Muscle of leg (tissue), 11 donors: ENCODE measurements around the gene MYH9. TPM values are rescaled to one million over a fixed set of nuclear protein-coding genes. Genes with fewer than 3 reads are reported as not detected.

Experiments used
- DNase-seq: peaks from one replicate; pipeline ENCODE4 v3.0.0; 2013
- H3K27ac ChIP-seq: one replicate; pipeline ENCODE4 v1.5.1; 2013; ENCODE audit warnings: mild to moderate bottlenecking, low read length, control low read depth
- H3K27me3 ChIP-seq: one replicate; pipeline ENCODE4 v1.6.1; 2013; ENCODE audit warnings: low read length; ENCODE audit not compliant: control insufficient read depth, insufficient read depth
- H3K36me3 ChIP-seq: one replicate; pipeline ENCODE4 v1.6.1; 2013; ENCODE audit warnings: low read length; ENCODE audit not compliant: control insufficient read depth, insufficient read depth
- H3K4me1 ChIP-seq: one replicate; pipeline ENCODE4 v1.6.1; 2013; ENCODE audit warnings: low read length; ENCODE audit not compliant: control insufficient read depth, insufficient read depth
- H3K4me3 ChIP-seq: one replicate; pipeline ENCODE4 v1.5.1; 2013; ENCODE audit warnings: low read length, control low read depth
- H3K9me3 ChIP-seq: replicated peaks from 2 replicates; pipeline ENCODE4 v1.6.1; 2013; ENCODE audit warnings: low read depth, low read length; ENCODE audit not compliant: control insufficient read depth
- WGBS: methylation state at CpG from one replicate; pipeline ENCODE4 v1.1.5; 2013; ENCODE audit warnings: missing lambda C conversion rate; ENCODE audit not compliant: insufficient coverage; 5-methylcytosine and 5-hydroxymethylcytosine counted together
- polyA plus RNA-seq, 8 donors: library from polyadenylated mRNA; unstranded; fragments of 120-200 nt; gene quantifications; one replicate each; pipeline versions ENCODE4 v1.2.1 to v1.2.3, GENCODE V29; 2013; ENCODE audit warnings: inconsistent platforms in 1 of 8, low replicate concordance in 1 of 8; ENCODE audit not compliant: insufficient read length in 8 of 8, insufficient read depth in 1 of 8
- total RNA-seq: library from RNA; stranded (reverse); fragments of 120-200 nt; gene quantifications from one replicate; pipeline ENCODE4 v1.2.4, GENCODE V29; 2013

The MYH9 gene
- total and polyA plus RNA-seq, 9 donors = 61.9 to 160 (median 122) TPM

- WGBS = 83% methylated on average over 5 of the region's 7 CpGs
- Histone ChIP-seq H3K9me3 (no peaks in the 10 kb centered on the region), H3K27ac (no peak overlapping the region), H3K4me1 (peaks cover 18% of the 10 kb centered on the region), H3K36me3 (peaks cover 85% of the 10 kb centered on the region), H3K4me3 (no peak overlapping the region), H3K27me3 (no peaks in the 10 kb centered on the region)
- no peak for DNase-seq
Measured at GRCh38 chr22:36315325-36315724, 72.4 kb downstream of the MYH9 start.

- Histone ChIP-seq H3K27ac (no peak overlapping the region), H3K27me3 (no peaks in the 10 kb centered on the region), H3K4me3 (no peak overlapping the region), H3K36me3 (peaks cover 82% of the 10 kb centered on the region), H3K9me3 (no peaks in the 10 kb centered on the region), H3K4me1 (peaks cover 2% of the 10 kb centered on the region)
- 80% methylated on average over 17 of the region's 18 CpGs for WGBS
- DNase-seq = no peak
Measured at GRCh38 chr22:36311386-36312085, 76.2 kb downstream of the MYH9 start.

- peaks cover 2% of the 10 kb centered on the region for H3K4me1 ChIP-seq
- 91% methylated on average over 17 of the region's 17 CpGs for WGBS
- DNase-seq = no peak
- H3K9me3 ChIP-seq = no peaks in the 10 kb centered on the region
- no peaks in the 10 kb centered on the region for H3K27me3 ChIP-seq
- no peak overlapping the region for H3K27ac ChIP-seq
- no peak overlapping the region for H3K4me3 ChIP-seq
- peaks cover 86% of the 10 kb centered on the region for H3K36me3 ChIP-seq
Measured at GRCh38 chr22:36308880-36309279, 78.9 kb downstream of the MYH9 start.

GRCh38 chr22:36306227-36306626 lies 81.5 kb downstream of the MYH9 start:
- H3K4me1 ChIP-seq = no peaks in the 10 kb centered on the region
- no peaks in the 10 kb centered on the region for H3K27me3 ChIP-seq
- H3K9me3 ChIP-seq = no peaks in the 10 kb centered on the region
- peaks cover 85% of the 10 kb centered on the region for H3K36me3 ChIP-seq
- DNase-seq = no peak
- WGBS = 86% methylated on average over 18 of the region's 18 CpGs
- H3K27ac ChIP-seq = no peak overlapping the region
- H3K4me3 ChIP-seq = no peak overlapping the region

- Histone ChIP-seq H3K9me3 (no peaks in the 10 kb centered on the region), H3K27ac (no peak overlapping the region), H3K4me1 (no peaks in the 10 kb centered on the region), H3K4me3 (no peak overlapping the region), H3K36me3 (peaks cover 85% of the 10 kb centered on the region), H3K27me3 (no peaks in the 10 kb centered on the region)
- no peak for DNase-seq
- WGBS = 88% methylated on average over 19 of the region's 19 CpGs
Measured at GRCh38 chr22:36305813-36306212, 82.0 kb downstream of the MYH9 start.

GRCh38 chr22:36304429-36304828 lies 83.3 kb downstream of the MYH9 start:
- DNase-seq = no peak
- 94% methylated on average over 6 of the region's 10 CpGs for WGBS
- Histone ChIP-seq H3K36me3 (peaks cover 88% of the 10 kb centered on the region), H3K27ac (no peak overlapping the region), H3K9me3 (no peaks in the 10 kb centered on the region), H3K27me3 (no peaks in the 10 kb centered on the region), H3K4me1 (no peaks in the 10 kb centered on the region), H3K4me3 (no peak overlapping the region)

- Histone ChIP-seq H3K27me3 (no peaks in the 10 kb centered on the region), H3K9me3 (no peaks in the 10 kb centered on the region), H3K27ac (no peak overlapping the region), H3K4me1 (no peaks in the 10 kb centered on the region), H3K36me3 (peaks cover 88% of the 10 kb centered on the region), H3K4me3 (no peak overlapping the region)
- 86% methylated on average over 11 of the region's 13 CpGs for WGBS
- no peak for DNase-seq
Measured at GRCh38 chr22:36303874-36304273, 83.9 kb downstream of the MYH9 start.

- Histone ChIP-seq H3K4me3 (no peak overlapping the region), H3K36me3 (peaks cover 91% of the 10 kb centered on the region), H3K9me3 (no peaks in the 10 kb centered on the region), H3K4me1 (no peaks in the 10 kb centered on the region), H3K27ac (no peak overlapping the region), H3K27me3 (no peaks in the 10 kb centered on the region)
- DNase-seq = no peak
- 79% methylated on average over 9 of the region's 9 CpGs for WGBS
Measured at GRCh38 chr22:36303115-36303467, 84.7 kb downstream of the MYH9 start.

GRCh38 chr22:36302439-36303114 lies 85.2 kb downstream of the MYH9 start:
- no peaks in the 10 kb centered on the region for H3K9me3 ChIP-seq
- WGBS = 97% methylated on average over 13 of the region's 17 CpGs

GRCh38 chr22:36301851-36302250 lies 85.9 kb downstream of the MYH9 start:
- peaks cover 97% of the 10 kb centered on the region for H3K36me3 ChIP-seq
- no peak for DNase-seq
- H3K27ac ChIP-seq = no peak overlapping the region
- no peaks in the 10 kb centered on the region for H3K4me1 ChIP-seq
- no peaks in the 10 kb centered on the region for H3K9me3 ChIP-seq
- no peak overlapping the region for H3K4me3 ChIP-seq
- no peaks in the 10 kb centered on the region for H3K27me3 ChIP-seq
- 100% methylated on average over 1 of the region's 8 CpGs for WGBS

More at GRCh38 chr22:36302439-36303114, 85.2 kb downstream of the MYH9 start:
- Histone ChIP-seq H3K27me3 (no peaks in the 10 kb centered on the region), H3K27ac (no peak overlapping the region), H3K4me3 (no peak overlapping the region), H3K4me1 (no peaks in the 10 kb centered on the region), H3K36me3 (peaks cover 96% of the 10 kb centered on the region)
- DNase-seq = no peak
